Measurements from ENCODE around the gene HNRNPA3. TPM values are rescaled to one million over a fixed set of nuclear protein-coding genes. Genes with fewer than 3 reads are reported as not detected.

The HNRNPA3 gene
- total and polyA plus RNA-seq, 2 of the 13 experiments (the other 11 are each of a cell fraction or from before 2014, with no cell fraction given): 73.3 to 97.7 TPM

DNA sequence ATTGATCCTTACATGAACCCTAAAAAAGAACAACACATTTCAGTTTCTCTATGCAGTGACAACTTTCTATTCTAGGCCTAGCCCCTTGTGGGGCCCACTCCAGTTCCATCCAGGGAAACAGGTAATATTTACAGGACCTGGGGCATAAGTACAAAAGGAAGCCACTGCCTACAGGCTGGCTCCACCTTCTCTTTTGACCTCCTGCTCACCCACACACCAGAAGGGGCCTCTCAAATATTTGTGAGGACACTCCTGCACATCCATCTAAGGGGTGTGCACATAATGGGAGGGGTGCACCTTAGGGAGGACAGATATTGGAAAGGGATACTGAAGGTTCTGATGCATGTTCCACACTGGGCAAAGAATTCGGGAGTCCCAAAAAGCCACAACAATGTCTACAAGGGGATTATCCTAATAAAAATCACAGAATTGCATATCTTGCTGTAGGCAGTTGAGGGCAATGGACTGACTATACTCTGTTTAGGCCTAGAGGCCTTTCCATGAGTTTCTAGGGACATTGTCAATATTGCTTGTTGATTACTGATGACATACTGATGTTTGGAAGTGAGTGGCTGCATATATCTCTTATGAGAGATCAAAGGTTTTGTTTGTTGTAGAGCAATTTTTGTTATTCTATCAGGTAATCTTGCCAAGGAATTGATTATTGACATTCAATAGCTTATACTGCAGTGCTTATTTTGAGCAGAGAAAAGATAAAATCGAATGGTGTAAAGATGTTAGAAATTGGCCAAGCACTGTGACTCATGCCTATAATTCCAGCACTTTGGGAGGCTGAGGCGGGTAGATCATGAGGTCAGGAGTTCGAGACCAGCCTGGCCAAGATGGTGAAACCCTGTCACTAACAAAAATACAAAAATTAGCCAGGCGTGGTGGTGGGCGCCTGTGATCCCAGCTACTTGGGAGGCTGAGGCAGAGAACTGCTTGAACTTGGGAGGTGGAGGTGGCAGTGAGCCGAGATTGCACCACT is 23.8 kb upstream of the HNRNPA3 start (continued):
- TF ChIP-seq, protein P1, sequence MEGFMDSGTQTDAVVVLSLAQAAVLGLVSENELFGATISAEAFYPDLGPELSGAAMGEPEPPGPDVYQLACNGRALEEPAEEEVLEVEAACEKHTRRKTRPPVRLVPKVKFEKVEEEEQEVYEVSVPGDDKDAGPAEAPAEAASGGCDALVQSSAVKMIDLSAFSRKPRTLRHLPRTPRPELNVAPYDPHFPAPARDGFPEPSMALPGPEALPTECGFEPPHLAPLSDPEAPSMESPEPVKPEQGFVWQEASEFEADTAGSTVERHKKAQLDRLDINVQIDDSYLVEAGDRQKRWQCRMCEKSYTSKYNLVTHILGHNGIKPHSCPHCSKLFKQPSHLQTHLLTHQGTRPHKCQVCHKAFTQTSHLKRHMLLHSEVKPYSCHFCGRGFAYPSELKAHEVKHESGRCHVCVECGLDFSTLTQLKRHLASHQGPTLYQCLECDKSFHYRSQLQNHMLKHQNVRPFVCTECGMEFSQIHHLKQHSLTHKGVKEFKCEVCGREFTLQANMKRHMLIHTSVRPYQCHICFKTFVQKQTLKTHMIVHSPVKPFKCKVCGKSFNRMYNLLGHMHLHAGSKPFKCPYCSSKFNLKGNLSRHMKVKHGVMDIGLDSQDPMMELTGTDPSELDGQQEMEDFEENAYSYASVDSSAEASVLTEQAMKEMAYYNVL (CRISPR knock-in tag; IDR thresholded peaks at IDR 0.05; ENCODE audit: borderline replicate concordance): no peak
- TF ChIP-seq ZNF616 (CRISPR knock-in tag; IDR thresholded peaks at IDR 0.05; ENCODE audit: low read depth) (0 out of 2 replicates have a peak, but pooled peaks have one; percentile 59), ZNF816 (CRISPR knock-in tag; IDR thresholded peaks at IDR 0.05; ENCODE audit: borderline replicate concordance) (no peak), TBX3 (IDR thresholded peaks at IDR 0.05; ENCODE audit: borderline replicate concordance) (peak; percentile 65), MED1 (CRISPR knock-in tag; IDR thresholded peaks at IDR 0.05) (peak; percentile 94), ZNF44 (CRISPR knock-in tag; IDR thresholded peaks at IDR 0.05) (0 out of 2 replicates have a peak, but pooled peaks have one; percentile 18), ZFY (CRISPR knock-in tag; IDR thresholded peaks at IDR 0.05) (peak; percentile 77), ZNF124 (CRISPR knock-in tag; IDR thresholded peaks at IDR 0.05) (peak; percentile 41; the same call in 1 of the 2 replicates), NR2F2 (IDR thresholded peaks at IDR 0.05; ENCODE audit: borderline replicate concordance, low read depth) (0 out of 2 replicates have a peak, but pooled peaks have one; percentile 80), KDM3A (CRISPR knock-in tag; IDR thresholded peaks at IDR 0.05; ENCODE audit: low read depth) (peak; percentile 59; the same call in 1 of the 2 replicates)
- TF ChIP-seq, protein P2, sequence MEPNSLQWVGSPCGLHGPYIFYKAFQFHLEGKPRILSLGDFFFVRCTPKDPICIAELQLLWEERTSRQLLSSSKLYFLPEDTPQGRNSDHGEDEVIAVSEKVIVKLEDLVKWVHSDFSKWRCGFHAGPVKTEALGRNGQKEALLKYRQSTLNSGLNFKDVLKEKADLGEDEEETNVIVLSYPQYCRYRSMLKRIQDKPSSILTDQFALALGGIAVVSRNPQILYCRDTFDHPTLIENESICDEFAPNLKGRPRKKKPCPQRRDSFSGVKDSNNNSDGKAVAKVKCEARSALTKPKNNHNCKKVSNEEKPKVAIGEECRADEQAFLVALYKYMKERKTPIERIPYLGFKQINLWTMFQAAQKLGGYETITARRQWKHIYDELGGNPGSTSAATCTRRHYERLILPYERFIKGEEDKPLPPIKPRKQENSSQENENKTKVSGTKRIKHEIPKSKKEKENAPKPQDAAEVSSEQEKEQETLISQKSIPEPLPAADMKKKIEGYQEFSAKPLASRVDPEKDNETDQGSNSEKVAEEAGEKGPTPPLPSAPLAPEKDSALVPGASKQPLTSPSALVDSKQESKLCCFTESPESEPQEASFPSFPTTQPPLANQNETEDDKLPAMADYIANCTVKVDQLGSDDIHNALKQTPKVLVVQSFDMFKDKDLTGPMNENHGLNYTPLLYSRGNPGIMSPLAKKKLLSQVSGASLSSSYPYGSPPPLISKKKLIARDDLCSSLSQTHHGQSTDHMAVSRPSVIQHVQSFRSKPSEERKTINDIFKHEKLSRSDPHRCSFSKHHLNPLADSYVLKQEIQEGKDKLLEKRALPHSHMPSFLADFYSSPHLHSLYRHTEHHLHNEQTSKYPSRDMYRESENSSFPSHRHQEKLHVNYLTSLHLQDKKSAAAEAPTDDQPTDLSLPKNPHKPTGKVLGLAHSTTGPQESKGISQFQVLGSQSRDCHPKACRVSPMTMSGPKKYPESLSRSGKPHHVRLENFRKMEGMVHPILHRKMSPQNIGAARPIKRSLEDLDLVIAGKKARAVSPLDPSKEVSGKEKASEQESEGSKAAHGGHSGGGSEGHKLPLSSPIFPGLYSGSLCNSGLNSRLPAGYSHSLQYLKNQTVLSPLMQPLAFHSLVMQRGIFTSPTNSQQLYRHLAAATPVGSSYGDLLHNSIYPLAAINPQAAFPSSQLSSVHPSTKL (CRISPR knock-in tag; IDR thresholded peaks at IDR 0.05): peak; percentile 90
- TF ChIP-seq, protein P3, sequence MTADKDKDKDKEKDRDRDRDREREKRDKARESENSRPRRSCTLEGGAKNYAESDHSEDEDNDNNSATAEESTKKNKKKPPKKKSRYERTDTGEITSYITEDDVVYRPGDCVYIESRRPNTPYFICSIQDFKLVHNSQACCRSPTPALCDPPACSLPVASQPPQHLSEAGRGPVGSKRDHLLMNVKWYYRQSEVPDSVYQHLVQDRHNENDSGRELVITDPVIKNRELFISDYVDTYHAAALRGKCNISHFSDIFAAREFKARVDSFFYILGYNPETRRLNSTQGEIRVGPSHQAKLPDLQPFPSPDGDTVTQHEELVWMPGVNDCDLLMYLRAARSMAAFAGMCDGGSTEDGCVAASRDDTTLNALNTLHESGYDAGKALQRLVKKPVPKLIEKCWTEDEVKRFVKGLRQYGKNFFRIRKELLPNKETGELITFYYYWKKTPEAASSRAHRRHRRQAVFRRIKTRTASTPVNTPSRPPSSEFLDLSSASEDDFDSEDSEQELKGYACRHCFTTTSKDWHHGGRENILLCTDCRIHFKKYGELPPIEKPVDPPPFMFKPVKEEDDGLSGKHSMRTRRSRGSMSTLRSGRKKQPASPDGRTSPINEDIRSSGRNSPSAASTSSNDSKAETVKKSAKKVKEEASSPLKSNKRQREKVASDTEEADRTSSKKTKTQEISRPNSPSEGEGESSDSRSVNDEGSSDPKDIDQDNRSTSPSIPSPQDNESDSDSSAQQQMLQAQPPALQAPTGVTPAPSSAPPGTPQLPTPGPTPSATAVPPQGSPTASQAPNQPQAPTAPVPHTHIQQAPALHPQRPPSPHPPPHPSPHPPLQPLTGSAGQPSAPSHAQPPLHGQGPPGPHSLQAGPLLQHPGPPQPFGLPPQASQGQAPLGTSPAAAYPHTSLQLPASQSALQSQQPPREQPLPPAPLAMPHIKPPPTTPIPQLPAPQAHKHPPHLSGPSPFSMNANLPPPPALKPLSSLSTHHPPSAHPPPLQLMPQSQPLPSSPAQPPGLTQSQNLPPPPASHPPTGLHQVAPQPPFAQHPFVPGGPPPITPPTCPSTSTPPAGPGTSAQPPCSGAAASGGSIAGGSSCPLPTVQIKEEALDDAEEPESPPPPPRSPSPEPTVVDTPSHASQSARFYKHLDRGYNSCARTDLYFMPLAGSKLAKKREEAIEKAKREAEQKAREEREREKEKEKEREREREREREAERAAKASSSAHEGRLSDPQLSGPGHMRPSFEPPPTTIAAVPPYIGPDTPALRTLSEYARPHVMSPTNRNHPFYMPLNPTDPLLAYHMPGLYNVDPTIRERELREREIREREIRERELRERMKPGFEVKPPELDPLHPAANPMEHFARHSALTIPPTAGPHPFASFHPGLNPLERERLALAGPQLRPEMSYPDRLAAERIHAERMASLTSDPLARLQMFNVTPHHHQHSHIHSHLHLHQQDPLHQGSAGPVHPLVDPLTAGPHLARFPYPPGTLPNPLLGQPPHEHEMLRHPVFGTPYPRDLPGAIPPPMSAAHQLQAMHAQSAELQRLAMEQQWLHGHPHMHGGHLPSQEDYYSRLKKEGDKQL (CRISPR knock-in tag; IDR thresholded peaks at IDR 0.05; ENCODE audit: low read depth): peak; percentile 73
- TF ChIP-seq, protein P4, sequence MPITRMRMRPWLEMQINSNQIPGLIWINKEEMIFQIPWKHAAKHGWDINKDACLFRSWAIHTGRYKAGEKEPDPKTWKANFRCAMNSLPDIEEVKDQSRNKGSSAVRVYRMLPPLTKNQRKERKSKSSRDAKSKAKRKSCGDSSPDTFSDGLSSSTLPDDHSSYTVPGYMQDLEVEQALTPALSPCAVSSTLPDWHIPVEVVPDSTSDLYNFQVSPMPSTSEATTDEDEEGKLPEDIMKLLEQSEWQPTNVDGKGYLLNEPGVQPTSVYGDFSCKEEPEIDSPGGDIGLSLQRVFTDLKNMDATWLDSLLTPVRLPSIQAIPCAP (CRISPR knock-in tag; IDR thresholded peaks at IDR 0.05; ENCODE audit: low read depth): no peak
- TF ChIP-seq, protein P5, sequence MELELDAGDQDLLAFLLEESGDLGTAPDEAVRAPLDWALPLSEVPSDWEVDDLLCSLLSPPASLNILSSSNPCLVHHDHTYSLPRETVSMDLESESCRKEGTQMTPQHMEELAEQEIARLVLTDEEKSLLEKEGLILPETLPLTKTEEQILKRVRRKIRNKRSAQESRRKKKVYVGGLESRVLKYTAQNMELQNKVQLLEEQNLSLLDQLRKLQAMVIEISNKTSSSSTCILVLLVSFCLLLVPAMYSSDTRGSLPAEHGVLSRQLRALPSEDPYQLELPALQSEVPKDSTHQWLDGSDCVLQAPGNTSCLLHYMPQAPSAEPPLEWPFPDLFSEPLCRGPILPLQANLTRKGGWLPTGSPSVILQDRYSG (CRISPR knock-in tag; IDR thresholded peaks at IDR 0.05): no peak

Data from HepG2 (cell line).